Activated CD8-positive, alpha-beta memory T cell treated with anti-CD3 and anti-CD28 coated beads for 4 hours (primary cell): Measurements from ENCODE around the gene NEK6.

Source experiments
- DNase-seq, 2 donors: peaks; one replicate each; pipeline ENCODE4 v3.0.0-alpha.2; 2020; ENCODE audit warnings: low read depth in 2 of 2

The NEK6 gene

DNA sequence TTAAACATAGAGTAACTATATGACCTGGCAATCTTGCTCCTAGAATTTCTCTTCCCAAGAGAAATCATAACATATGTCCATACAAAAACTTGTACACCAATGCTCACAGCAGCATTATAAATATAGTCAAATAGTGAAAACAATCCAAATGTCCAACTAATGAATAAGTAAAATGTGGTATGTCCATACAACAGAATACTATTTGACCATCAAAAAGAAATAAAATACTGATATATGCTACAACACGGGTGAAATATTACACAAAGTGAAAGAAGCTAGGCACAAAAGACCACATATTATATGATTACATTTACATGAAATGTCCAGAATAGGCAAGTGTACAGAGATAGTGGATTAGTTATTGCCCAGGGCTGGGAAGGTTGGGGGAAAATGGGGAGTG lies 116.1 kb downstream of the NEK6 start:
- no peak for DNase-seq

DNA sequence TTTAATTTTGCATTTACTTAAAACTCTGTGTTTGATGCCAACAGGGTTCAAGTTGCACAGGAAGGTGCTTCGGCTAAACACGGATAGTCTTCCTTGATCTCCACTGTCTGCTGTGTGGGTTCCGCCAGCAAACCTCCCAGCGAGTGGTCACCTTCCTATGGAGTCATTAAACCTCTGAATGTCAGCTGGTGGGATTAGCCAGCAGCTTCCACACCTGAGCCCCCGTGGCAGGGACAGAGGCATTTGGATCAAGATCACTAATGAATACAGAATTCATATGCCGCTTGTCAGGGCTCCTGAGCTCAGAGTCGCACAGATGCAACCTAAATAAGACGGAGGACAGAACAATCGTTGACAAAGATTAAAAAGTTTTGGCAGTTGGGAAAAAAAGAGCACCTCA lies 118.0 kb downstream of the NEK6 start:
- no peak for DNase-seq

DNA sequence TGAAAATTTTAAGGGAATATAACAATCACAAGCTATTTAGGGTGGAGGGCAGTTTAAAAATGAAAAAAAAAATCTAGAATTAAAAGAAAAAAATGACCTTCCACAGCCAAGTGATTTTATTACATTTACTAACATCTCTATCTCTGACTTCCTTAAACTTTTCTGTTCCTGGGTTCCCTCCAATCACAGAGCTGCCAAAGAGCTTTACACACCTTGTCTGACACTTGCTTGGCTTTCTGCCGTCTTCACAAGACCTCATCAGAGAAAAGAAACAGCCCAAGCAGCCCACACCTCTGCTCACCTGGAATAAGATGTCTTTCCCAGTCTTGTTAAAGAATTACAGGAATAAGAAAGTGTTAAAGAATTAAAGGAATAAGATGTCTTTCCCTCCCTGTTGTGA lies 118.6 kb downstream of the NEK6 start:
- DNase-seq, result no peak

GRCh38 chr9:124377551-124378406 lies 120.0 kb downstream of the NEK6 start:
- DNase-seq, result no peak

GRCh38 chr9:124381170-124381945 lies 123.6 kb downstream of the NEK6 start:
- no peak for DNase-seq

DNA sequence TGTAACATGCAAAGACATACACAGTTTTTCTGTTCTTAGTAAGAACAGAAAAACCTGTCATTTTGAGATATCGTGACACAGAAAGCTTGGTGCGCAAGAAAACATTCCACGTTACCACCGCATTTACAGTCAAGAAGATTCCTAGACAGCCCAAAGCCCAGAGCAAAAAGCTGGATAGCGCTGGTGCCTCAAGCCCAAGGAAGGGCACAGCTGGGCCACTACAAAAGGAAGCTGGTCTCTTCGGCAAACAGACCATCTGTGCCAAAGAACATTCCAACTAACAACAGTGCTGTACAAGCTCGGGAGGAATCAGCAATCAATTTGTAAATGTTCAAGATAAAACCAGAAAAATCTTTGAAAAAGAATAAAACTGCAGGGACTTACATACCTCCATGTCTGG lies 126.5 kb downstream of the NEK6 start:
- DNase-seq, result no peak

DNA sequence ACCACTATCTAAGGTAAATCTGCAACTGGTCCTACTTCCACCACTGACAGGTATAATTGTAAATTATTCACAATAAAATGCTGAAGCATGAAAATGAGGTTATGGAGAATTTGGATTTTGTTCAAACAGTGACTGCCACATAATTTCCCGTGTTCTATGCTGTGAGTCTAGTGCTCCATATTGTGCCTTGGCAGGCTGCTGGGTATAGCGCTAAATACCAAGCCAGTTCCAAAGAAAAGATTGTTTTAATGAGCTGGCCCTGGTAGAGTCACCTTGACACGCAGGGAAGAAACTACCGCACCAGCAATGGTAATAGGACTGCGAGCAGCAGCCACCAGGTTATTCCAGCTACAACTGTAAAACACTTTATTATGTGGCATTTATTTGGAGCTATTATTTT lies 127.1 kb downstream of the NEK6 start:
- no peak for DNase-seq

DNA sequence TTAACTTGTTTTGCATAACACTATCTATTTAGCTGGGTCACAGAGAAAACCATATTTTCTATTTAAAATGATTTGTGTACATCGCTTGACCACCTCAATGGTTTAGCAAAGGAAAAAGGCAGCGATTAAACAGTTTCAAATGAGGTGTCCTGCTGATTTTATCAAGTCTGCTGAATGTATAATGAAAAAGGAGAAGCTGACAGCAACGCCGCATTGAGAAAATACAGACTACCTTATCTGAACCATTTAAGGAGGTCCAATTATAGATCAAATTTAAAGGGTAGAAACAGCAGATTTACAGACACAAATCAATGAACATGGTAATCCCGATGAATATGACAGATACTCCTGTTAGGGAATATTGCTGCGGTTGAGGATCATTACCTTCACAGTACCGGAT lies 127.9 kb downstream of the NEK6 start:
- no peak for DNase-seq

DNA sequence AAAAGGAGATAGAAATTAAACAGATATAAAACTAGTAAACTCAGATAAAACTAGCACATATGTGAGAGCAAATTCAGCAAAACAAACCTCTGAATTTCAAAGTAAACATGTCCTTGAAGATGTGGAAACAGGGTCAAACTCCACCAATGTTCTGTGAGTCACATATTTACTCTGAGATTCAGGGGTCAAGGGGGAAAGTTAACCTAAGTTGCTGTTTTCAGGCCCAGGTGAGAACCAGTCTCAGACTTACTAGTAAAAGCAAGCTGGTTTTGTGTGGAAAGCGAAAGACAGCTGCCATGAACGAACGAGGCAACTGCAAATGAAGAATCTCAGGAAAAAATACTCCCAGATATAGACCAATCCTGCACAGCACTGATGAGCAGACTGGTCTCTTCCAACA lies 128.5 kb downstream of the NEK6 start:
- DNase-seq, result no peak

- no peak for DNase-seq
Measured at GRCh38 chr9:124388275-124389048, 130.7 kb downstream of the NEK6 start.

- no peak for DNase-seq
Measured at GRCh38 chr9:124389146-124389939, 131.6 kb downstream of the NEK6 start.

- no peak for DNase-seq
Measured at GRCh38 chr9:124390794-124391658, 133.3 kb downstream of the NEK6 start.

DNA sequence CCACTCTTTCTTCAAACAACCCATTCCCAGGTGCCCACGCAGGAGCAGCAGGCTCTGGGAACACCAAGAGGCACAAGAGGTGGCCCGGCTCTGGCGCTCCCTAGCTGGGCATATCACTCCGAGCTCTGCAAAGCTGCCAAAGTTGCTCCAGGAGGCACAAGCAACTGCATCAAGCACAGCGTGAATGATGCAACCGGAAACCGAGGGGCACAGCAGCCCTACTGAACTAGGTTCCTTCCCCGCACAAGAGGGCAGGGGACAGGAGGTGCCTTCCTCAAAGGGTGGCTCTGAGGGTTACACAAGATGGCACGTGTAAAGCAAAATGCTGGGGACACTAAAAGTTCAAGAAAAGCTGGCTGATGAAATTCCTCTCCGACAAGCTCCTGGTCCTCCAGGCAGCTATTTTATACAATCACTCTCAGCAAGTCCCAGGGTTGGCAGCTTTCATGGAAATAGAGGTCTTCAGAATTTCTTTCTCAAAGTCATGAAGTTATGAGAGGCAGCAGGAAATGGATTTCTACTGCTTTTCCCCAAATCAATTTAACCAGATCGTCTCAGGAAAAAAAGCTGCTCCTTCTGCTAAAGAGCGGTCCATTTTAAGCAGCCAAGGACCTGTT lies 134.6 kb downstream of the NEK6 start:
- no peak for DNase-seq

DNA sequence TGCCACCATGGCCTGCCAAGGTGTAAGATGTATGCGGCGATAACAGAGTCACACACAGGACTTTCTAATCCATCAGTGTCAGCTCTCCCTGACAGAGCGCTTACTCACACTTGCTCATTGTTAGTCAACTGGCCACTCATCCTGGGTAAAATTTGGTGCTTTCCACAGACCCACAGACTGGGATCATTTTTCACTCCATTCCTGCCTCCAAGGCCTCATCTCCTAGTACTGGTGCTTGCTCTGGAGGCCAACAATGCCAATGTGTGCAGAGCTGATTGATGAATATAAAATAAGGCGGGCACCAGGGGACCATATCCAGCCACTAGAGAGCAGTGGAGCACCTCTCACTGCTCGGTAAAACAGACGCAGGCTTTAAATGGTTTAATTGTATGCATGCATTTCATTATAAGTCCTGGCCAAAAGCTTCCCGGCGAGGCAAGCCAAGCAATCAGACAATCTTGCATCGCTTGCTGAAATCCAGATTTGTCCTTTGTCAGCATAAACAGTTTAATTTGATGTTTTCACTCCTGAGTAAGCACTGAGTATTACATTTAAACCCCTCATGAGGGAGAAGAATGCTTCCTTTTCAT lies 135.2 kb downstream of the NEK6 start:
- no peak for DNase-seq

DNA sequence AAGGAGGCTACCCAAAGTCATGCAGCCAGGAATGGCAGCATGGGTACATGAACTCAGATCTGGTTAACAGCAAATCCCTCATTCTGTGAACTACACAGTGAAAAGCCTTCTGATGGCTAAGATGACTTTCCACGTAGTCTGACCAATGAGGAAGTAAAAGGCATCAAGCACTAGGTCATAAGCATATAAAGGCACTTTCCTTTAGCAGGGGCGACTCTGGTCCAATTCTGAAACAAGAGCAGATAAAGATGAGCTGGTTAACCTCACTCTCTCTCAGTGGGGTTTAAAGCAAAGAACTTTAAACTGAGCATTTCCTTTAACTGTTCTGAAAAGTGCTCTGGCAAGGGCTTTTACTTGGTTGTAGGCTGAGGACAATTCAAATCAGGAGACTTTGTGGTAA lies 136.4 kb downstream of the NEK6 start:
- DNase-seq, result no peak

DNA sequence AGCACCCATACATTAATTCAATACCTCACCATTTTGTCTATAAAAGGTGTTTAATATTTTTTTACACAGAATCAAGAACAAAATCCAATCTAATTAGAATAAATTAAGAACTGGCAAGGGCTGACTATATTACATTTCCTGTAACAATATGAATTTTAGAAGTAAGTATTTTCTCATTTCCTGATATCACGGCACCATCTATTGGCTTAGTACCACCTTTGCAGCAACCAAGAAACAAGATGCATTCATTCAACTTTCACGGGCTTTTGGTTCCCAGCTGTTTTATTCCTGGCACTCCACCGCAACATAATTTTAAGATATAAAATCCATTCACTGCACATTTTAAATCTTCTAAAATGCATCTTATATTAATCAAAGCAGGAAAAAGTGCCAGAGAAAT lies 136.8 kb downstream of the NEK6 start:
- no peak for DNase-seq

- no peak for DNase-seq
Measured at GRCh38 chr9:124395826-124396225, 138.1 kb downstream of the NEK6 start.

DNA sequence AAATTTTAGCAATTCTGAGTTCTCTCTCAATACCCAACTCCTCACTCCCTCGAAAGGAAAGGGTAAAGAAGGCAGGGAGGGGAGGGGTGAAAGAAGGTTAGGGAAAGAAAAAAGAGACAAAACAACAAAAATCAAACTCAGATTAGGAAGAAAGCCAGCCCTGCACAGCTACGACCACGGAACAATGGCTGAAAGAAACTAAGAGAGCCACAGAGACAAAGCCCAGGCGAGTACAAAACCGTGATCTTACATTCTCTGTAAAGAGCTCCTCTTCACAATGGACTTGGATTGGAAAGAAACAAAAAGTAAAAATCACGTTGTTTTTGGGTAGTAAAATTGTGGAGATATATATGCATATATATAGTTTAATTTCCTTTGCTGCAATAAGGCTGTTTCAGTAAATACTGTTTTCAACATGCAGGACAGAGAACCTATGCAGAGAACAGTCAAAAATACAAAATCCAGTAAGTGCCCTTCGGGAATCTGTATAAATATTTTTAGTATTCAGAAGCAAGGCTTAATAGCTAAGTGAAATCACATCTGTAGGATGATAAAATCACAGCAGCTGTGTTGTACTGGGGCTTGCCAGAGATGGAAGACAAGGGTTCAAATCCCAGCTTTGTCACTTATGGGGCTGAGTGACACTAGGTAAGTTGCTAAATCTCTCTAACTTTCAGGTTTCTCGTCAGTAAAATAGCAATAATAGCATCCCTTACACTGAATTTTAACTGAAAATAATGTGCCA lies 140.6 kb downstream of the NEK6 start:
- no peak for DNase-seq

DNA sequence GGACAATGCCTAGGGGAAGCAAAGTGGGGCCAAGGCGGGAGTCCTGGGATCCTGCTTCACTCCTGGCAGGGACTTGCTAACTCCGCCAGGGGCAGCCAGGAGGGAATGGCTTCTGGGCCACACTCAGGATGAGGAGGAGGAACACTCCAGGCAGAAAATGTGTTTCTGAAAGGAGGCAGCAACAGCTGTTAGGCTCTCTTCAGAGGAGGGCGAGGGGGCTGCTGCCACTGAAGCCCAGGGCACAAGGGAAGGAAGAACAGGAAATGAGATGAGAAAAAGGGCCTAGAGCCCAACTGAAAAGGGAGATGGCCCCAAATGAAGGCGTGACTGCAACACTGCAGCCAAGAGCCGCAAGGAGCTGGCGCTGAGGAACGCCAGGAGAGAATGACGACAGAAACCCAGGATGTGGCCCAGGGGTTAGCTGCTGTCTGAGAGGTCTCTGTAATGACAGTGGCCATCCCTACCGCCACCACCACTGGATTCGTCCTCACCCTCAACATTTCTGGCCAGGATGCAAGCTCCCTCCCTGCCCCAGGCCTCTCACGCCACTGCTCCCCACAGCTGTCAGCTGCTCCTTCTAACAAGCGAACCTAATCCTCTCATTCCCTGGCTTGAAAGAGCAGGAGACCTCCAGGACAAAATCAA lies 141.7 kb downstream of the NEK6 start:
- DNase-seq, result no peak
